ENCODE results near the gene FYN. TPM values are rescaled to one million over a fixed set of nuclear protein-coding genes. Genes with fewer than 3 reads are reported as not detected.

Gene FYN
- total RNA-seq, 1 donor = 91.9 TPM

DNA sequence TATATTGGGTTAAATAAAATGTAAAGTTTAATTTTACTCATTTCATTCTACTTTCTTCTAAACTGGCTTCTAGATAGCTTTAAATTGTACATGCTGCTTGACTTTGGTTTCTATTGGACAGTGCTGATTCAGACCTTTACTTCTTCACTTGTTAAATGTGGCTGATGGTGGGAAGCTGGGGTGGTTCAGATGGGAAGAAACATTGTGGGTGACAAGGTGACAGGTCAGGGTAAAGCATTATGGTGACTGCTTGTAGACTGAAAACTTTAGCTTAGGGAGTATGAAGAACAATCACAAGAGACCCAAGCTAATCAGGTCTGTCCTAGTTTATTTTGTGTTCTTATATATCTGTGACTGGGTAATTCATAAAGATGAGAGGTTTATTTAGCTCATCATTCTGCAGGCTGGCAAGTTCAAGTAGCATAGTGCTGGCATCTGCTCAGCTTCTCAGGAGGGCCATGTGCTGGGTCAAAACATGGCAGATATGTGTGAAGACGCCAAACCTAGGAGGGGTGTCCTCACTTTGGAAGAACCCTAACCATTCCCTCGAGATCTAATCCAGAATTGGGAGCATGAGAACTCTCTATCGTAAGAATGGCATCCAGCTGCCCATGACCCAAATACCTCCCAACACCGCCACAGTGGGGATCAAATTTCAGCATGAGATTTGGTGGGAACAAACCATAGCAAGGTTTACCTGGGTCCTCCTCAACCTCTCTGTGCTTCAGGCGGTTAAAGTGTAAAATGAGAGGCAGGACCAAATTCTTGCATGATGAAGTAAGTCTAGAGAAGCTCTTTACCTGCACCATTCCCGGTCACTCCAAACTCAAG is 102.8 kb downstream of the FYN start:
- H3K4me3 ChIP-seq (ENCODE audit: low read depth, low read length) = no peak overlapping the region
- TF ChIP-seq, protein P1, sequence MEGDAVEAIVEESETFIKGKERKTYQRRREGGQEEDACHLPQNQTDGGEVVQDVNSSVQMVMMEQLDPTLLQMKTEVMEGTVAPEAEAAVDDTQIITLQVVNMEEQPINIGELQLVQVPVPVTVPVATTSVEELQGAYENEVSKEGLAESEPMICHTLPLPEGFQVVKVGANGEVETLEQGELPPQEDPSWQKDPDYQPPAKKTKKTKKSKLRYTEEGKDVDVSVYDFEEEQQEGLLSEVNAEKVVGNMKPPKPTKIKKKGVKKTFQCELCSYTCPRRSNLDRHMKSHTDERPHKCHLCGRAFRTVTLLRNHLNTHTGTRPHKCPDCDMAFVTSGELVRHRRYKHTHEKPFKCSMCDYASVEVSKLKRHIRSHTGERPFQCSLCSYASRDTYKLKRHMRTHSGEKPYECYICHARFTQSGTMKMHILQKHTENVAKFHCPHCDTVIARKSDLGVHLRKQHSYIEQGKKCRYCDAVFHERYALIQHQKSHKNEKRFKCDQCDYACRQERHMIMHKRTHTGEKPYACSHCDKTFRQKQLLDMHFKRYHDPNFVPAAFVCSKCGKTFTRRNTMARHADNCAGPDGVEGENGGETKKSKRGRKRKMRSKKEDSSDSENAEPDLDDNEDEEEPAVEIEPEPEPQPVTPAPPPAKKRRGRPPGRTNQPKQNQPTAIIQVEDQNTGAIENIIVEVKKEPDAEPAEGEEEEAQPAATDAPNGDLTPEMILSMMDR (IDR thresholded peaks at IDR 0.05; ENCODE audit: insufficient read depth, low read length) = no peak
- no peak for DNase-seq (ENCODE audit: low read depth)

DNA sequence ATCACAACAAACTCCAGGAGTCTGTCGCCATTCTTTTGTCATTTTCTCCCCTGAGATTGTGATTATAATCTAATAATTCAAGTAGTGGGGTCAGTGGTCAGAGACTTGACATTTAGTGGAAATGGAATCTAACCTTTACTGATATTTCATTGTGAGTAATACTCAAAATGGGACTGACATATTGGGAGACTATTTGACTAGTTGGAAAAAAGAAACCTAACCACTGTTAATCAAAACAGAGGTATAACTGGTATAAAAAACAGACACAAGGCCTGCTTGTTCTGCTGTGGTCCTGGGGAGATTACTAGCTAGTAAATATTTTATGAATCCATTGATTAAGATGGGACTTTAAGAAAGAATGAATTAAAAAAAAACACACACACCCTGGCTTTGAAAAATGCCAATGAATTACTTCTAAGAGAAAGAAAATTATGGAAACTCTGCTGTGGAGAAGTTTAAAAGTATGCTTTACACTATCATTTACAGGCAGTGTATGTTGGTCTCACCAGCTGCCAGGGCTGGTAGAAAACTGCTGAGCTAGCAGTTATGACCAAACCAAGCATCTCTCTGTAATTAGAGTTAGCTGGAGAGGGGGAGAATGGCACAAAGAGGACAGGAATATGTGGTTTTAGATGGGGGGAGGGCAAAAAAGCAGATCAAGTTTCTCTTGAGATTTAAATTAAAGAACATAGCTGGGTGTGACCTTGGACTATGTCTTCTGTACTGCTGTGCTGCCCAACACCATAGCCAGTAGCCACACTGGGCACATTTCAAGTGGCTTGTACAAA is 103.7 kb downstream of the FYN start:
- no peak overlapping the region for H3K4me3 ChIP-seq (ENCODE audit: low read depth, low read length)
- TF ChIP-seq, protein P1 (IDR thresholded peaks at IDR 0.05; ENCODE audit: insufficient read depth, low read length) = no peak
- DNase-seq (ENCODE audit: low read depth) = no peak

DNA sequence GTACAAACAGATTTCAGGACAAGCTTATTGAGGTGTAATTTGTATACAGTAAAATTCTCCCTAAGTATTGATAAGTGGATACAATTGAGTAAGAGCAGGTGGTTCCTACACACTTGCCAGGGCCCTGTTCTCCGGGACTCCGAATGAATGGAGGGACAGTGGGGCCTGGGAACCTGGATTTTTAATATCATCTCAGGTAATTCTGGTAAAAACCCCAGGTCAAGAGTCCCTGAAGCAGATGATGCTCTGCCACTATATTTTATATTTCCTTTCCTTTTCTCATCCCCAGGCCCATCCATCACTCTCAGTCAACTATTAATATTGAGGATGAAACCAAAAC is 104.9 kb downstream of the FYN start:
- H3K4me3 ChIP-seq (ENCODE audit: low read depth, low read length) = no peak overlapping the region
- TF ChIP-seq, protein P1 (IDR thresholded peaks at IDR 0.05; ENCODE audit: insufficient read depth, low read length) = no peak

DNA sequence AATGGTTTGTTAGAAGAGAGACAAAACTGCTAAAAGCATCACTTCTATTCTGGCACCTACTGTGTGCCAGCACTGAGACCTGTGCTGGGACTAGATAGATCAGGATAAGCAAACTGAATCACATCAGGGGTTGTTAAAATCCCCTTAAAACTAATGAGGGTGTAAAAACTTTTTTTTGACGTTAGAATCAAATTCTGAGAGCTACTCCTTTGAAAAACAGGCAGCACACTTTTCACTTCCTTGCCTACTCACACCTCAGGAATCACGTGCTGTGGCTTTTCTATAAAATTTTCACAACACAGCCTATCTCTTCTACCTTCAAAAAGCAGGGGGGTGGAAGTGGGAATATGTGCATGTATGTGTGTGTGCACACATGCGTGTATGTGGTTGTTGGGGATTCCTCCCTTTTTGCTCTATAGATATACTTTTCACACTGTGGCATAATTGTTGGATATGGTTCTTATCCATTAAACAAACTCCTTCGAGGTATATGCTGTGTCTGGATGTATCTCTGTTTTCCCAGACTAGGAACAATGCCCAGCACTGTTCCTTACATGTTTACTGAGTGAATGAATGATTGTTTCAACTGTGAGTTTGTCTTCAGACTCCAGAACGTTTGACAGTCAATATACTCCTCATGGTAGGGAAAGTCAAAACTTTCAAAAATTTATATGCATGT is 105.4 kb downstream of the FYN start:
- no peak for DNase-seq (ENCODE audit: low read depth)
- no peak overlapping the region for H3K4me3 ChIP-seq (ENCODE audit: low read depth, low read length)
- TF ChIP-seq, protein P1 (IDR thresholded peaks at IDR 0.05; ENCODE audit: insufficient read depth, low read length) = no peak

More for the DNA sequence above, 104.9 kb downstream of the FYN start:
- DNase-seq (ENCODE audit: low read depth) = no peak

DNA sequence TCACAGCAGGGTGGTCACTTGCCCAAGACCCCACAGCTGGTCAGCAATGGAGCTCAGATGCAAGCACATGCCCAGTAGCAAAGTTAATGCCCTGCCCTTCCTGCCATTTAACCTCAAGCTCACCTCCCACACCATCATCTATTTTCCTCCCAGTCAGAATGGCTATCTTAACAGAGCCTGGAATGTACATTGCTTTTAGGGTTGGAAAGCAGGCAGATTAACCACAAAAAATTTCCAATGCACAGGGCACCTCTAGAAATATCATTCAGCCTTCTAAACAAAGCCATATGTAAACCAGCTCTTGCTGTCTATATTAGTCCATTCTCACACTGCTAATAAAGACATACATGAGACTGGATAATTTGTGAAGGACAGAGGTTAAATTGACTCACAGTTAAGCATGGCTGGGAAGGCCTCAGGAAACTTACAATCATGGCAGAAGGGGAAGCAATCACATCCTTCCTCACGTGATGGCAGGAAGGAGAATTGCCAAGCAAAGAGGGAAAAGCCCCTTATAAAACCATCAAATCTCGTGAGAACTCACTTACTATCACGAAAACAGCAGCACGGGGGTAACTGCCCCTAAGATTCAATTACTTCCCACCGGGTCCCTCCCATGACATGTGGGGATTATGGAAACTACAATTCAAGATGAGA is 106.9 kb downstream of the FYN start:
- TF ChIP-seq, protein P1 (IDR thresholded peaks at IDR 0.05; ENCODE audit: insufficient read depth, low read length) = no peak
- DNase-seq (ENCODE audit: low read depth) = peak; percentile 63

DNA sequence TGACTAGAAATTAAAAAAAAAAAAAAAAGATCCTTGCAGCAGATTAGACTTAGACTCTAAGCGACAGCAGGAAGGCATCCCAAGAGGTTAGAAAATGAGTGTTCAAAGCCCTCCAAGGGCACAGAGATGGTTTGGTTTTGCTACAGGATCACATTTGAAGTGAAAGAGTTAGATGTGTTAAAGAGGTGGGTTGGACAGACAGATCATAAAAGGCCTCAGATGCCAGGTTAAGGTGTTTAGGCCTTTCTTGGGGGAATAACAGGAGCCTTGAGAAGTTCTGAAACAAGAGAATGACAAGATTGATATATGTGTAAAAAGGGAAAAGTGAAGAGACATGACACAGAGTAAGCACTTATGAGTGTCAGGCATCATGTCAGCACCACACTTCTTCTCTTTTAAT is 107.5 kb downstream of the FYN start:
- DNase-seq (ENCODE audit: low read depth) = no peak
- TF ChIP-seq, protein P1 (IDR thresholded peaks at IDR 0.05; ENCODE audit: insufficient read depth, low read length) = no peak
- no peak overlapping the region for H3K4me3 ChIP-seq (ENCODE audit: low read depth, low read length)

More for the DNA sequence above, 106.9 kb downstream of the FYN start:
- H3K4me3 ChIP-seq (ENCODE audit: low read depth, low read length) = no peak overlapping the region

All from fibroblast of the aortic adventitia (primary cell).